GM21526 (cell line): ENCODE data around the gene BTN2A1.
"Not testable (repeated sequence)": the region's sequence is repeated elsewhere in the genome, so short reads cannot be mapped to it uniquely, and the experiment has no call there.

Experiments used
- ATAC-seq: cut with Tn5 transposase; IDR thresholded peaks from one replicate; pipeline ENCODE4 v1.9.1; 2021; ENCODE audit warnings: moderate library complexity; ENCODE audit not compliant: unreplicated experiment, low FRiP score

Gene BTN2A1

GRCh38 chr6:26487466-26487865 lies 29.7 kb downstream of the BTN2A1 start:
- ATAC-seq: no peak

GRCh38 chr6:26489996-26490964 lies 32.5 kb downstream of the BTN2A1 start:
- no peak for ATAC-seq

- ATAC-seq: no peak
Measured at GRCh38 chr6:26491604-26492003, 33.8 kb downstream of the BTN2A1 start.

GRCh38 chr6:26493258-26493657 lies 35.5 kb downstream of the BTN2A1 start:
- ATAC-seq: no peak

GRCh38 chr6:26494117-26494516 lies 36.4 kb downstream of the BTN2A1 start:
- ATAC-seq: no peak

GRCh38 chr6:26495281-26495680 lies 37.5 kb downstream of the BTN2A1 start:
- ATAC-seq: no peak

- ATAC-seq: no peak
Measured at GRCh38 chr6:26497610-26498009, 39.9 kb downstream of the BTN2A1 start.

GRCh38 chr6:26500102-26500501 lies 42.3 kb downstream of the BTN2A1 start, which contains the start of gene BTN1A1:
BTN1A1 (plus strand) TSS chr6:26500303; CDS start chr6:26501287, 984 bp downstream.
- ATAC-seq: no peak

- ATAC-seq: no peak
Measured at GRCh38 chr6:26501482-26501986, 43.8 kb downstream of the BTN2A1 start.

- no peak for ATAC-seq
Measured at GRCh38 chr6:26502165-26502564, 44.4 kb downstream of the BTN2A1 start.

GRCh38 chr6:26502626-26503025 lies 44.9 kb downstream of the BTN2A1 start:
- ATAC-seq: no peak

GRCh38 chr6:26507658-26508057 lies 49.9 kb downstream of the BTN2A1 start:
- no peak for ATAC-seq

- not testable (repeated sequence) for ATAC-seq
Measured at GRCh38 chr6:26511033-26511432, 53.3 kb downstream of the BTN2A1 start.

- no peak for ATAC-seq
Measured at GRCh38 chr6:26514984-26515383, 57.2 kb downstream of the BTN2A1 start.

- ATAC-seq: no peak
Measured at GRCh38 chr6:26516481-26517427, 59.0 kb downstream of the BTN2A1 start.
